GM12872 (cell line): ENCODE measurements around the gene PREX1.

Experiments used
- CTCF ChIP-seq: IDR thresholded peaks from 3 replicates; pipeline ENCODE4 v1.5.1; 2011; ENCODE audit warnings: low read depth, mild to moderate bottlenecking, low read length, moderate library complexity; ENCODE audit not compliant: insufficient read depth

The PREX1 gene

GRCh38 chr20:48687117-48687800, 140.5 kb downstream of the PREX1 start:
- TF ChIP-seq CTCF = no peak

- no peak for TF ChIP-seq CTCF
Measured at GRCh38 chr20:48686238-48687116, 141.3 kb downstream of the PREX1 start.

GRCh38 chr20:48685300-48685699, 142.5 kb downstream of the PREX1 start:
- TF ChIP-seq CTCF = no peak

- TF ChIP-seq CTCF = no peak
Measured at GRCh38 chr20:48684501-48685041, 143.2 kb downstream of the PREX1 start.

- TF ChIP-seq CTCF = no peak
Measured at GRCh38 chr20:48683467-48684175, 144.2 kb downstream of the PREX1 start.

GRCh38 chr20:48682529-48683363, 145.1 kb downstream of the PREX1 start:
- no peak for TF ChIP-seq CTCF
